ENCODE results near the gene CPD.
"Not testable (repeated sequence)": the region's sequence is repeated elsewhere in the genome, so short reads cannot be mapped to it uniquely, and the experiment has no call there.

The CPD gene

DNA sequence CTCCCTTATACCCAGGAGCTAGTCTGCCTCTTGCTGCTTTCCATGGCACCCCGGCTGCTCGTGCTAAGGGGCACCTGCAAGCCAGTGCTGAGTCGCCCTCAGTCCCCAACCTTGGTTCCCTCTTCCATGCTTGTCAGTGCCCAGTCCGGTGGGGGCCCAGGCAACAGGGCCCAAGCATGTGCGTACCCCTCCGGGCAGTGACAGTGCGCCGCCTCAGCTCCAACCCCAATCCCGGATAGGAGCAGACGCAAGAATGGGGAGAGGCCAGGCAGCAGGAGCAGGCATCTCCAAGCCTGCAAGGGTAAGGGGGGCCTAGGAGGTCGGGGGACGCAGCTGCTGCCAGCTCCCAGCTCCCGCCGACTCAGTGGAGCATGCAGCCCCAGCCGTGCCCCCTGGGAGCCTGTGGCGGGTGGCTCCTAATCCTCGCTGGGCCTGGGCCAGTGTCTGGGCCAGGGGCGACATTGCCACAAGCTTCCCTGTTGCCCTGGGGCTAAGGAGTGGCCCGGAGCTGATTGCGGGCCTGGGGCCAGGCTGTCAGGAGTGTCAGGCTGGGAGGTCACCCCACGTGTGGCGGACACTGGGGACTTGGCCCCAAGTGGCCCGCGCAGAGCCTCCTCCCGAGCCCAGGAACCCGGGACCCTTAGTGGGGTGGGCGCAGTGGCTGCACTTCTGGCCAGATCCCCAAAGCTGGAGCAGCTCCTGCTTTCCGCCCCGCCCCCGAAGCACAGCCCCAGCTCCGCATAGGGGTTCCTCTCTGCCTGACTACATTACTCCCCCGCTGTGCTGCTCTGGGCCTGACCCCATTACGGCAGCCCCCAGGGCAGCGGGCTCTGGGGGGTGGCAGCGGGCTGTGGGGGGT lies 9.8 kb downstream of the CPD start:
- DNase-seq (ENCODE audit: low read depth in 2 of 2): no peak

DNA sequence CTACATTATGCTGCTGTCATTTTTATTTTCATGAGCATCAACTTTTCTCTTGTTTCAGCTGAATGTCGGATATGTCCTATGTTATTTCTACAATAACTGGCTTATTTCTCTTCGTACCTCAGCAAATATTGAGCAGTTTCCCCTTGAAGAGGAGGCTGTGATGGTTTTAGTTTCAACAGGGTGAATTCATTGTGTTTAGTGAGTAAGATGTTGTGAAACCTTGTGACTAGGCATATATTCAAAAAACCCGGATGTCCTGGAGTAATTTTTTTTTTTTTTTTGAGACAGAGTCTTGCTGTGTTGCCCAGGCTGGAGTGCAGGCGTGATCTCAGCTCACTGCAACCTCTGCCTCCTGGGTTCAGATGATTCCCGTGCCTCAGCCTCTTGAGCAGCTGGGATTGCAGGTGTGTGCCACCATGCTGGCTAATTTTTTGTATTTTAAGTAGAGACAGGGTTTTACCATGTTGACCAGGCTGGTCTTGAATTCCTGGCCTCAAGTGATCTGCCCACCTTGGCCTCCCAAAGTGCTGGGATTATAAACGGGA lies 11.1 kb downstream of the CPD start:
- DNase-seq (ENCODE audit: low read depth in 2 of 2): no peak

DNA sequence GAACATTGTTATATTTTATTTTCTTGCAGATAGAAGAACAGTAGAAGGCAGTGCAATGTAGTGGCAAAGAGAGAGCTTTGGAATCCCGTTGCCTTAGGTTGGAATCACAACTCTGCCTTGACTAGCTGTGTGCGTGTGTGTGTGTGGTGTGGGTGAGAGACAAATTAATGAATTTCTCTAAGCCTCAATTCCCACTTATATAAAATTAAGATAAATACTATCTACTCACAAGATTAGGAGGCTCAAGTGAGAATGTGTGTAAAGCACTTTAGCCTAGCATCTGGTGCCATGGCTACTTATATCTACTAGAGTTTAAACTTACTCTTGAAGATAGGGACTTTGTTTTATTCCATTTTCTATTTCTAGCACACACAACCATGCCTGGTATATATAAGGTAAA lies 12.8 kb downstream of the CPD start:
- no peak for DNase-seq (ENCODE audit: low read depth in 2 of 2)

DNA sequence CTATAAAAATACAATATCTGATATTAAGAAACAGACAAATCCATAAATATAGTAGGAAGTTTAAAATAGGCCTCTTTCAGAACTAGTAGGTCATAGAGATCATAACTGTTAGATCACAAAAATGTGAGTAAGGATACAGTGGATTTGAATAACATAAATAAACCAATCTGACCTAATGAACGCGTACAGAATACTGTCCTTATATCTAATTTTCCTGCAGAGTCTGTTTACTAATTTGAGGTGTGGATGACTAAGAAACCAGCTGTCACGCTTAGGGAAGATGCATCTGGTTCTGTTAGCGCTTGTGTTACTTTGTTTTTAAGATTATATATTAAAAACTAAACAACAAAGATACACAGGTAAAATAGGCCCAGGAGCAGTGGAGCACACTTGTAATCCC lies 14.8 kb downstream of the CPD start:
- DNase-seq (ENCODE audit: low read depth in 2 of 2): no peak

DNA sequence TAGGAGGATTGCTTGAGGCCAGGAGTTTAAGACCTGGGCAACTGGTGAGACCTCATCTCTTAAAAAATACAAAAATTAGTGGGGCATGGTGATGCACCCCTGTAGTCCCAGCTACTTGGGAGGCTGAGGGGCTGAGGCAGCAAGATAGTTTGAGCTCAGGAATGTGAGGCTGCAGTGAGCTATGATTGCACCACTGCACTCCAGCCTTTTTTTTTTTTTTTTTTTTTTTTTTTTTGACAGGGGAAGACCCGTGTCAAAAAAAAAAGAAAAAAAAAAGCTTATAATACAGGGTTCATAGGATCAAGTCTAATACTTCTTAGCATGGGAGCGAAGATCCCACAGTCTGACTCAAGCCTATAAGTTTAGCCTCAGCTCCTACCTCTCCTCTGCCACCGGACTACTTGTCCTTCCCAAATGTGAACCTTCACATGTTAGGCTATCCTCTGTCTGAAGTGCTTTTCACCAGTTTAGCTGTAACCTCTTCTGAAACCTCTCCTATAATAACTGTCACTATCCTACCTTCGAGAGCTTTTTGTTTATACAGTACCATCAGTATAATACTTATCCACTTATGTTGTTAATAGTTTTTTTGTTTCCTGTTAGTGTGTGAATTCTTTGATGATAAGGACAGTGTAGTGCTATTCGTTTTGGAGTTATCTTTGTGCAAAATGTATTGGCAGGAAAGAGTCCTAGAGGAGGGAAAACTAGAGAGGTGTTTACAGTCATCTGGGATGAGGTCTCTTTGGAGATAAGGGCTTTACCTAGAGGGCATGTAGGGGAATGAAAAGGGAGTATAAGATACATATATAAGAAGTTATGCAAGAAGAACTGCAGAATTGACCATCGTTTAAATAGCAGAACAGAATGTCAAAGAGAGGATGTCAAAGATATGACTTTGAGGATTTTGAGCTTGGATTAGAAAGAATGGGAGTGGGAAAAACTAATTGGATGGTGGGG lies 15.5 kb downstream of the CPD start:
- DNase-seq (ENCODE audit: low read depth in 2 of 2): no peak

GRCh38 chr17:30395398-30396022 lies 16.8 kb downstream of the CPD start:
- no peak for DNase-seq (ENCODE audit: low read depth in 2 of 2)

- no peak for DNase-seq (ENCODE audit: low read depth in 2 of 2)
These were observed 17.4 kb downstream of the CPD start for GRCh38 chr17:30396129-30396528.

DNA sequence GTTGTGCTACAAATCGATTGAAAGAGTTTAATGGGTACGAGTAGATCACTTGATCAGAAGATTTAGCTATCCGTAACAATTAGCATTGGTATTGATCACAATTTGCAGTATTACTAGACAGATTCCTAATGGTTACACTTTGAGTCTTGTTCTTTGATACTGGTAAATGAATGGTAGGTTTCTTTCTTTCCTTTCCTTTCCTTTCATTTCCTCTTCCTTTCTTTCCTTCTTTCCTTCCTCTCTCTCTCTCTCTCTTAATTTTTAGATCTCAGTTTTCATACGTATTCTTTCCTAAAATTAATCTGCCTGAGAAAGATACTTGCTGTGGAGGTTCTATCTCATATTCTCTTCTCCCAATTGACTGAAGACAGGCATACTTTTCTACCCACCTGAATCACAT lies 17.9 kb downstream of the CPD start:
- DNase-seq (ENCODE audit: low read depth in 2 of 2): no peak

GRCh38 chr17:30398328-30399041 lies 19.8 kb downstream of the CPD start:
- no peak for DNase-seq (ENCODE audit: low read depth in 2 of 2)

DNA sequence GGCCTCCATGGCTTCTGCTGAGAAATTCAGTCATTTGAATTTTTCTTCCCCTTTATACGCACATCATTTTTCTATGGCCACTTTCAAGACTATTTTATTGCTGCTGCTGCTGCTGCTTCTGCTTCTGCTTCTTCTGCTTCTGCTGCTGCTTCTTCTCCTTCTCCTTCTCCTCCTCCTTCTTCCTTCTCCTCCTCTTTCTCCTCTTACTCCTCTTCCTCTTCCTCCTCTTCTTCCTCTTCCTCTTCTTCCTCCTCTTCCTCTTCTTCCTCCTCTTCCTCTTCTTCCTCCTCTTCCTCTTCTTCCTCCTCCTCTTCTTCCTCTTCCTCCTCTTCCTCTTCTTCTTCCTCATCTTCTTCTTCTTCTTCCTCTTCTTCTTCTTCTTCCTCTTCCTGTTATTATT lies 22.4 kb downstream of the CPD start:
- no peak for DNase-seq (ENCODE audit: low read depth in 2 of 2)

- DNase-seq (ENCODE audit: low read depth in 2 of 2): no peak
These were observed 26.4 kb downstream of the CPD start for GRCh38 chr17:30405161-30405560.

DNA sequence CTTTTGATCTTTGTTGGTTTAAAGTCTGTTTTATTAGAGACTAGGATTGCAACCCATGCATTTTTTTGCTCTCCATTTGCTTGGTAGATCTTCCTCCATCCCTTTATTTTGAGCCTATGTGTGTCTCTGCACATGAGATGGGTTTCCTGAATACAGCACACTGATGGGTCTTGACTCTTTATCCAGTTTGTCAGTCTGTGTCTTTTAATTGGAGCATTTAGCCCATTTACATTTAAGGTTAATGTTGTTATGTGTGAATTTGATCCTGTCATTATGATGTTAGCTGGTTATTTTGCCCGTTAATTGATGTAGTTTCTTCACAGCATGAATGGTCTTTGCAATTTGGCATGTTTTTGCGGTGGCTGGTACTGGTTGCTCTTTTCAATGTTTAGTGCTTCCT lies 31.9 kb downstream of the CPD start:
- not testable (repeated sequence) for DNase-seq (ENCODE audit: low read depth in 2 of 2)

- DNase-seq (ENCODE audit: low read depth in 2 of 2): not testable (repeated sequence)
These were observed 33.3 kb downstream of the CPD start for GRCh38 chr17:30412008-30412496.

- no peak for DNase-seq (ENCODE audit: low read depth in 2 of 2)
These were observed 34.4 kb downstream of the CPD start for GRCh38 chr17:30413109-30413508.

DNA sequence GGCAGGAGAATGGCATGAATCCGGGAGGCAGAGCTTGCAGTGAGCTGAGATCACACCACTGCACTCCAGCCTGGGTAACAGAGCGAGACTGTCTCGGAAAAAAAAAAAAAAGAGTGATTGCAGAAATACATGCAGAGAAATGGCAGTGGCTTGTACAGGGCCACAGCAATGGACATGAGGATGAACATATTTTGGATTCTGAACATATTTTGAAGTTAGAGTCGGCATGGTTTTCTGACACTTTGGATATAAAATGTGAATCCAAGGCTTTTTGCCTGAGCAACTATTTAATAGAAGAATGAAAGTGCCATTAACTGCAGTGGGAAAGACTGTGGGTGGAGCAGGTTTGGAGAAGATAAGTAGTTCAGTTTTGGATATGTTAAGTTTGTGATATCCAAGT lies 35.8 kb downstream of the CPD start:
- DNase-seq (ENCODE audit: low read depth in 2 of 2): no peak

DNA sequence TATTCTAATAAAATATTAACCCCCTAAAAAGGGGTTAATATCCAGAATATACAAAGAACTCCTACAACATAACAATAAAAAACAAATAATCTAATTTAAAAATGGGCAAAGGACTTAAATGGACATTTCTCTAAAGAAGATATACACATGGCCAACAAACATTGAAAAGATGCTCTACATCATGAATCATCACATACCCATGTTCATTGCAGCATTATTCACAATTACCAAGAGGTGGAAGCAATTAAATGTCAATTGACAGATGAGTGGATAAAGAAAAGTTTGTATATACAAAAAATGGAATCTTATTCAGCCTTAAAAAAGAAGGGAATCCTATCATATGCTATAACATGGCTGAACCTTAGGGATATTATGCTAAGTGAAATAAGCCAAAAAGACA lies 36.8 kb downstream of the CPD start:
- DNase-seq (ENCODE audit: low read depth in 2 of 2): no peak

DNA sequence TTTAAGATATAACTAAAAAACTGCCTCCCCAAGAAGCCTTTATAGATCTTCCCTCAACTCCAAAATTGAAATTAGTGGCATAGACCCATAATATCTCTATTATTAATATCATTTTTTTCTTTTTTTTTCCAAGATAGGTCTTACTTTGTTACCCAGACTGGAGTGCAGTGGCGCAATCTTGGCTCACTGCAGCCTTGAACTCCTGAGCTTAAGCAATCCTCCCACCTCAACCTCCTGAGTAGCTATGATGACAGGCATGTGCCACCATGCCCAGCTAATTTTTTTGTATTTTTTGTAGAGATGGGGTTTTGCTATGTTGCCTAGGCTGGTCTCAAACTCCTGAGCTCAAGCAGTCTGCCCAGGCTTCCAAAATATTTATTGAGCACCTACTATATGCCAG lies 39.3 kb downstream of the CPD start:
- DNase-seq (ENCODE audit: low read depth in 2 of 2): not testable (repeated sequence)

DNA sequence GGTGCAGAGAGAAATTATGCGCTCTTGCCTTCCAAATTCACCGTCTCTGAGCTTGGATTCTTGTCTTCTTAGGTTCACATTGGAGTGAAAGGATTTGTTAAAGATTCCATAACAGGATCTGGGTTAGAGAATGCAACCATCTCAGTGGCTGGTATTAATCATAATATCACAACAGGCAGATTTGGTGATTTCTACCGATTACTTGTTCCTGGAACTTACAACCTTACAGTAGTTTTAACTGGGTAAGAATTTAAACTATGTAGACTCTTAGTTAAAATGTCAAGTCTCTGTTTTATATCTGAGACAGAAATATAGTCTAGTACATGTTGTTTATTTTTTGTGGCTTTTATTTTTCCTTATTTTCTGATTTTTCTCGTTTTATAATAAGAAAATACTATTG lies 42.9 kb downstream of the CPD start:
- no peak for DNase-seq (ENCODE audit: low read depth in 2 of 2)

GRCh38 chr17:30422171-30422570 lies 43.4 kb downstream of the CPD start:
- no peak for DNase-seq (ENCODE audit: low read depth in 2 of 2)

- DNase-seq (ENCODE audit: low read depth in 2 of 2): no peak
These were observed 45.7 kb downstream of the CPD start for GRCh38 chr17:30424471-30424870.

DNA sequence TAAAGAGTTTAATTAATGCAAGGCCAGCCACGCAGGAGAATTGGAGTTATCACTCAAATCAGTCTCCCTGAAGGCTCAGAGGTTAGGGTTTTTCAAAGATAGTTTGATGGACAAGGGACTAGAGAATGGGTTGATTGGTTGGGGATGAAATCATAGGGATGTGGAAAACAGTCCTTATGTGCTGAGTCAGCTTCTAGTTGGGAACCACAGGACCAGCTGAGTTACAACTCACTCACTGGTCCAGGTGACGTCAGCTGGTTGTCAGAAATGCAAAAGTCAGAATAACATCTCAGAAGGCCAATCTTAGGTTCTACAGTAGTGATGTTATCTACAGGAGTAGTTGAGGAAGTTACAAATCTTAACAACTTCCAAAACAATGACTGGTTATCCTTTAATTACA lies 47.6 kb downstream of the CPD start:
- no peak for DNase-seq (ENCODE audit: low read depth in 2 of 2)

All from stimulated activated CD4-positive, alpha-beta T cell treated with anti-CD3 and anti-CD28 coated beads, Interleukin-1b, Interleukin-23, amount 100 ng/mL, for 1 hour (primary cell).